Neural cell (in vitro differentiated cells): Measurements from ENCODE around the gene ILF3. TPM values are rescaled to one million over a fixed set of nuclear protein-coding genes. Genes with fewer than 3 reads are reported as not detected.
"Not testable (repeated sequence)": the region's sequence is repeated elsewhere in the genome, so short reads cannot be mapped to it uniquely, and the experiment has no call there.

Experiments
- H2AFZ ChIP-seq: fragments of 200-600, 300-800 bp; sonication (generic), shearing (Covaris generic); 2 replicates; pipeline ENCODE4 v1.6.0; 2014; ENCODE audit warnings: low read depth, mild to moderate bottlenecking, antibody characterized with exemption, low read length, moderate library complexity
- H3F3A ChIP-seq: fragments of 200-600 bp; shearing (Covaris generic); 2 replicates; pipeline ENCODE4 v1.6.1; 2016; ENCODE audit warnings: mild to moderate bottlenecking, moderate library complexity, mixed read lengths, antibody characterized with exemption, low read length; ENCODE audit not compliant: insufficient read depth, poor library complexity, severe bottlenecking
- H3K27ac ChIP-seq: fragments of 200-600, 300-800 bp; sonication (generic), shearing (Covaris generic); 2 replicates; pipeline ENCODE4 v1.5.1; 2014; ENCODE audit warnings: mild to moderate bottlenecking, low read length, moderate library complexity
- H3K27me3 ChIP-seq: fragments of 300-800, 200-600 bp; sonication (generic), shearing (Covaris generic); 2 replicates; pipeline ENCODE4 v1.6.0; 2014; ENCODE audit warnings: mild to moderate bottlenecking, low read depth, low read length, moderate library complexity; ENCODE audit not compliant: insufficient read depth
- H3K36me3 ChIP-seq: fragments of 300-800, 200-600 bp; sonication (generic), shearing (Covaris generic); 2 replicates; pipeline ENCODE4 v1.5.1; 2014; ENCODE audit warnings: mild to moderate bottlenecking, antibody characterized with exemption, low read length, moderate library complexity; ENCODE audit not compliant: insufficient read depth
- H3K4me2 ChIP-seq: fragments of 300-800, 200-600 bp; sonication (generic), shearing (Covaris generic); 2 replicates; pipeline ENCODE4 v1.6.0; 2014; ENCODE audit warnings: mild to moderate bottlenecking, low read length
- H3K4me3 ChIP-seq: fragments of 300-800, 200-600 bp; sonication (generic), shearing (Covaris generic); 2 replicates; pipeline ENCODE4 v1.5.1; 2014; ENCODE audit warnings: mild to moderate bottlenecking, low read length, moderate library complexity
- H3K79me2 ChIP-seq: fragments of 200-600 bp; shearing (Covaris generic); replicated peaks from 2 replicates; pipeline ENCODE4 v1.6.0; 2014; ENCODE audit warnings: mild to moderate bottlenecking, low read length, moderate library complexity; ENCODE audit not compliant: insufficient read depth
- H3K9ac ChIP-seq: fragments of 300-800, 200-600 bp; sonication (generic), shearing (Covaris generic); 2 replicates; pipeline ENCODE4 v1.6.1; 2016; ENCODE audit warnings: mild to moderate bottlenecking, low read length, mixed read lengths
- H3K9me2 ChIP-seq: fragments of 200-600 bp; shearing (Covaris generic); 2 replicates; pipeline ENCODE4 v1.6.1; 2016; ENCODE audit warnings: mild to moderate bottlenecking, low read length, mixed read lengths; ENCODE audit not compliant: insufficient read depth
- H3K9me3 ChIP-seq: fragments of 200-600, 300-800 bp; sonication (generic), shearing (Covaris generic); 2 replicates; pipeline ENCODE4 v1.6.1; 2016; ENCODE audit warnings: mild to moderate bottlenecking, mixed run types, low read length, moderate library complexity, mixed read lengths
- H4K20me1 ChIP-seq: fragments of 200-600 bp; shearing (Covaris generic); 2 replicates; pipeline ENCODE4 v1.6.1; 2016; ENCODE audit warnings: mild to moderate bottlenecking, mixed run types; ENCODE audit not compliant: insufficient read depth
- CTCF ChIP-seq: fragments of 450-650 bp; IDR thresholded peaks from 2 replicates; pipeline ENCODE4 v1.5.1; 2014; ENCODE audit warnings: antibody characterized with exemption, mild to moderate bottlenecking, moderate library complexity; ENCODE audit not compliant: poor library complexity, severe bottlenecking
- EP300 ChIP-seq: fragments of 450-650 bp; conservative IDR thresholded peaks from 2 replicates; pipeline ENCODE4 v1.6.1; 2014; ENCODE audit warnings: antibody characterized with exemption, mild to moderate bottlenecking, moderate library complexity; ENCODE audit not compliant: poor library complexity, severe bottlenecking
- EZH2 ChIP-seq: fragments of 200-600, 300-800 bp; shearing (Covaris generic), sonication (generic); IDR thresholded peaks from 2 replicates; pipeline ENCODE4 v1.6.1; 2014; ENCODE audit warnings: antibody characterized with exemption, low read length, borderline replicate concordance, mild to moderate bottlenecking; ENCODE audit not compliant: insufficient read depth, poor library complexity, severe bottlenecking
- MXI1 ChIP-seq: fragments of 450-650 bp; conservative IDR thresholded peaks from 2 replicates; pipeline ENCODE4 v1.6.1; 2014; ENCODE audit warnings: antibody characterized with exemption, mild to moderate bottlenecking; ENCODE audit not compliant: poor library complexity, severe bottlenecking
- POLR2AphosphoS5 ChIP-seq: IDR thresholded peaks from 2 replicates; pipeline ENCODE4 v1.6.1; 2012
- RAD21 ChIP-seq: fragments of 450-650 bp; conservative IDR thresholded peaks from 2 replicates; pipeline ENCODE4 v1.6.1; 2014; ENCODE audit warnings: antibody characterized with exemption, mild to moderate bottlenecking, moderate library complexity
- REST ChIP-seq: IDR thresholded peaks from 2 replicates; pipeline ENCODE4 v1.6.1; 2012; ENCODE audit warnings: borderline replicate concordance
- SMC3 ChIP-seq: fragments of 450-650 bp; conservative IDR thresholded peaks from 2 replicates; pipeline ENCODE4 v1.6.1; 2014; ENCODE audit warnings: antibody characterized with exemption, mild to moderate bottlenecking, moderate library complexity; ENCODE audit not compliant: poor library complexity
- TAF1 ChIP-seq: IDR thresholded peaks from 2 replicates; pipeline ENCODE4 v1.6.1; 2012; ENCODE audit warnings: low read depth
- polyA plus RNA-seq: library from polyadenylated mRNA; depleted of rRNA; stranded (reverse); fragments of >200 nt; gene quantifications from 2 replicates; pipeline ENCODE4 v1.2.3, GENCODE V29; 2014

The ILF3 gene
- polyA plus RNA-seq, 1 donor from 2014 or later: 464 TPM

DNA sequence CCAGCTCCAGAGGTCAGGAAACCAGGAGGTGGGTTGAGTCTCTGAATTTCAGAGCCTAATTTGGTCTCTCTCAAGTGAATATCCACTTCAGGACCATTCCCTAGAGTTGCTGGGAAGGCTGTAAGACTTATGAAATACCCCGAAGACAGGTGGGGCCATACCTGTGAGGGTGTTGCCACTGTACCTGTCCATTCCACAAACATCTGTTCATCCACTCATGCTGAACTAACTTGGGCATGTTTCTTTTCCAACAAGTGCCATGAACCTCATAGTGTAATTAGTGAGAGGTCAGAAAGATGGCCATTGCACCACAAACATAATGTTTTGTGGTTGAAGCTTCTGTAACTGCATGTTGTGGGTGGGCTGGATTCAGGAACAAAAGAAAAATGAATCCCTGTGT, 7.8 kb downstream of the ILF3 start (continued):
- TF ChIP-seq REST: no peak

GRCh38 chr19:10662384-10663251, 8.5 kb downstream of the ILF3 start:
- Histone ChIP-seq H3K79me2 (peaks cover 93% of the 10 kb centered on the region), H2AFZ (no peak overlapping the region), H3K9me2 (no peaks in the 10 kb centered on the region), H3K27me3 (no peaks in the 10 kb centered on the region), H3K9ac (no peak overlapping the region), H3K4me3 (no peak overlapping the region), H3K36me3 (peaks cover 7% of the 10 kb centered on the region), H3K4me2 (no peak overlapping the region), H3F3A (no peaks in the 10 kb centered on the region), H3K27ac (no peak overlapping the region), H3K9me3 (no peaks in the 10 kb centered on the region), H4K20me1 (peaks cover 53% of the 10 kb centered on the region)
- TF ChIP-seq RAD21 (no peak), TAF1 (no peak), MXI1 (no peak), REST (no peak), SMC3 (no peak), EZH2 (no peak), CTCF (no peak), POLR2AphosphoS5 (no peak), EP300 (no peak)

GRCh38 chr19:10663252-10663563, 9.1 kb downstream of the ILF3 start:
- not testable (repeated sequence) for H3K27me3 ChIP-seq, H3K9ac ChIP-seq, H3K4me3 ChIP-seq, H3K9me2 ChIP-seq, H3F3A ChIP-seq, H3K36me3 ChIP-seq, H3K27ac ChIP-seq, H3K9me3 ChIP-seq, H3K4me2 ChIP-seq, H2AFZ ChIP-seq
- Histone ChIP-seq H3K79me2 (peaks cover 93% of the 10 kb centered on the region), H4K20me1 (peaks cover 59% of the 10 kb centered on the region)
